ENCODE measurements around the gene LOXL1.
"Not testable (repeated sequence)": the region's sequence is repeated elsewhere in the genome, so short reads cannot be mapped to it uniquely, and the experiment has no call there.

The LOXL1 gene

GRCh38 chr15:73969151-73969759, 43.0 kb downstream of the LOXL1 start:
- Histone ChIP-seq H3K4me3 (ENCODE audit: low read depth in 1 of 5, low read length in 5 of 5) (no peak overlapping the region), H3K36me3 (ENCODE audit: control insufficient read depth in 5 of 5, insufficient read depth in 5 of 5, low read length in 5 of 5) (no peaks in the 10 kb centered on the region), H3K4me1 (ENCODE audit: control insufficient read depth in 5 of 5, insufficient read depth in 5 of 5, low read length in 5 of 5) (peaks cover 0 to 19% (median 15%) of the 10 kb centered on the region in 5 donors), H3K27ac (ENCODE audit: low read depth, low read length) (no peak overlapping the region), H3K9me3 (ENCODE audit: control insufficient read depth in 5 of 5, low read length in 5 of 5) (no peaks in the 10 kb centered on the region), H3K9ac (ENCODE audit: low read length in 5 of 5) (no peak overlapping the region), H3K27me3 (ENCODE audit: control insufficient read depth in 5 of 5, insufficient read depth in 4 of 5, low read length in 5 of 5) (peaks cover 0 to 5% (median 0%) of the 10 kb centered on the region in 5 donors)

DNA sequence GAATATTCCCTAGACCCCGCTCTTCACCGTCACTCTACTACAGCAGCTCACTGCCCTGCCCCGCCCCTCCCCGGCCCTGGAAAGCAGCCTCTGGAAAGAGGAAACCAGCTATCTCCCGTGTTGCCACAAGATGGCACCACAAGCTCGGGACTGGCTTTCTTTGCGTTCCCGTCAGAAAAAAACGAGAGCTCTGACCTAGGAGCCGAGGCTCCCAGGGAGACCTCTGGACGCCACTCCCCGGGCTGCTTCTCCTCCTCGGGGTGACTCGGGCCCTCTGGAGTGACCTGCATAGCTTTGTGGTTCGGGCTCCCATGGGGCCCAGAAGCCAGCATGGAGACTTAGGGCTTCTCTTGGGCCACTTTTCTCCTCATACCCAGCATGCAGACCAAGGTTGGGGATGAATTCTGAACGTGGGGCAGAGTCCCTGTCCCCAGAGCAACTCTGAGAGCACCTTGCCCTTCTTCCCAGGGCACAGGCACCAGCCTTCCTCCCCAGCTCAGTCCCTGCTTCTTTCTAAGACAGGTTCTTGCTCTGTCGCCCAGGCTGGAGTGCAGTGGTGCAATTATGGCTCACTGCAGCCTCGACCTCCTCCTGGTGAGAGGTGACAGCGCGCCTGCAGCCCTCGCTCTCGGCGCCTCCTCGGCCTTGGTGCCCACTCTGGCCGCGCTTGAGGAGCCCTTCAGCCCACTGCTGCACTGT, 46.9 kb downstream of the LOXL1 start:
- peak overlapping the region; percentile 44 to 63 (median 49) for H3K4me3 ChIP-seq (ENCODE audit: low read depth in 1 of 5, low read length in 5 of 5)
- no peaks in the 10 kb centered on the region for H3K36me3 ChIP-seq (ENCODE audit: control insufficient read depth in 5 of 5, insufficient read depth in 5 of 5, low read length in 5 of 5)
- H3K9ac ChIP-seq (ENCODE audit: low read length in 5 of 5): peak overlapping the region in 3 of 5 donors; percentile 19 to 53 (median 53)
- no peaks in the 10 kb centered on the region for H3K9me3 ChIP-seq (ENCODE audit: control insufficient read depth in 5 of 5, low read length in 5 of 5)
- H3K27me3 ChIP-seq (ENCODE audit: control insufficient read depth in 5 of 5, insufficient read depth in 4 of 5, low read length in 5 of 5): peaks cover 0 to 5% (median 0%) of the 10 kb centered on the region in 5 donors
- H3K27ac ChIP-seq (ENCODE audit: low read depth, low read length): no peak overlapping the region
- peaks cover 0 to 10% (median 9%) of the 10 kb centered on the region in 5 donors for H3K4me1 ChIP-seq (ENCODE audit: control insufficient read depth in 5 of 5, insufficient read depth in 5 of 5, low read length in 5 of 5)

- not testable (repeated sequence) for H3K4me1 ChIP-seq (ENCODE audit: control insufficient read depth in 5 of 5, insufficient read depth in 5 of 5, low read length in 5 of 5); H3K9me3 ChIP-seq (ENCODE audit: control insufficient read depth in 5 of 5, low read length in 5 of 5); H3K9ac ChIP-seq (ENCODE audit: low read length in 5 of 5); H3K36me3 ChIP-seq (ENCODE audit: control insufficient read depth in 5 of 5, insufficient read depth in 5 of 5, low read length in 5 of 5); H3K27ac ChIP-seq (ENCODE audit: low read depth, low read length); H3K27me3 ChIP-seq (ENCODE audit: control insufficient read depth in 5 of 5, insufficient read depth in 4 of 5, low read length in 5 of 5)
- H3K4me3 ChIP-seq (ENCODE audit: low read depth in 1 of 5, low read length in 5 of 5): peak overlapping the region in 1 of 5 donors; percentile 53
Observed at GRCh38 chr15:73973683-73974200, 47.5 kb downstream of the LOXL1 start.

- not testable (repeated sequence) for H3K9me3 ChIP-seq (ENCODE audit: control insufficient read depth in 5 of 5, low read length in 5 of 5); H3K36me3 ChIP-seq (ENCODE audit: control insufficient read depth in 5 of 5, insufficient read depth in 5 of 5, low read length in 5 of 5); H3K27ac ChIP-seq (ENCODE audit: low read depth, low read length); H3K4me3 ChIP-seq (ENCODE audit: low read depth in 1 of 5, low read length in 5 of 5); H3K9ac ChIP-seq (ENCODE audit: low read length in 5 of 5); H3K27me3 ChIP-seq (ENCODE audit: control insufficient read depth in 5 of 5, insufficient read depth in 4 of 5, low read length in 5 of 5); H3K4me1 ChIP-seq (ENCODE audit: control insufficient read depth in 5 of 5, insufficient read depth in 5 of 5, low read length in 5 of 5)
Observed at GRCh38 chr15:73975440-73976125, 49.3 kb downstream of the LOXL1 start.

DNA sequence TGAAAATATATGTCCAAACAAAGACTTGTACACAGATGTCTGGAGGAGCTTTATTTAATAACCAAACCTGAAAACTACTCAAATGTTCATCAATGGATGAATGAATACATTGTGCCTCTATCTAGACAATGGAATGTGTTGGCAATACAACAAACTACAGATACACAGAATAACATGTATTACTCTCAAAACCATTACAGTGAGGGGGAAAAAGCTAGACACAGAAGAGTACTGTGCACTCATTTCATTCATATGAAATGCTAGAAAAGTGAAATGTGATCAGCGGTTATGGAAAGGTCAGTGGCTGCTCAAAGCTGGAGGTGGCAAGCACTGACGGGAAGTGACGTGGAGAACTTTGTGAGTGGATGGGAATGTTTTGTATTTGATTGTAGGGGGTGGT, 52.6 kb downstream of the LOXL1 start:
- Histone ChIP-seq H3K36me3 (ENCODE audit: control insufficient read depth in 5 of 5, insufficient read depth in 5 of 5, low read length in 5 of 5) (no peaks in the 10 kb centered on the region), H3K9me3 (ENCODE audit: control insufficient read depth in 5 of 5, low read length in 5 of 5) (no peaks in the 10 kb centered on the region), H3K27ac (ENCODE audit: low read depth, low read length) (no peak overlapping the region), H3K4me1 (ENCODE audit: control insufficient read depth in 5 of 5, insufficient read depth in 5 of 5, low read length in 5 of 5) (peaks cover 16 to 28% (median 26%) of the 10 kb centered on the region in 5 donors), H3K27me3 (ENCODE audit: control insufficient read depth in 5 of 5, insufficient read depth in 4 of 5, low read length in 5 of 5) (peaks cover 0 to 5% (median 0%) of the 10 kb centered on the region in 5 donors), H3K9ac (ENCODE audit: low read length in 5 of 5) (no peak overlapping the region), H3K4me3 (ENCODE audit: low read depth in 1 of 5, low read length in 5 of 5) (no peak overlapping the region)

DNA sequence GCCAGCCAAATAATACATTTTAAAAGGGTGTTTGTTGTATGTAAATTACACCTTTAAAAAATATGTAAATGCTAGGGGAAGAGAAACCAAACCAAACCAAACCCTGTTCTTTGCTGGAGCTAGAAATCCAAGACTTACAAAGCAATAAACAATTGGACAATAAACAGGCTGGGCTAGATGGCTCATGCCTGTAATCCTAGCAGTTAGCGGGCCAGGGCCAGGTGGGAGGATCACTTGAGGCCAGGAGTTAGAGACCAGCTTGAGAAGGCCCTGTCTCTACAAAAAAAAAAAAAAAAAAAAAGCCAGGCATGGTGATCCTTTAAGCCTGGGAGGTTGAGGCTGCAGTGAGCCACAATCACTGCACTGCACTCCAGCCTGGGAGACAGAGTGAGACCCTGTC, 53.4 kb downstream of the LOXL1 start:
- Histone ChIP-seq H3K4me1 (ENCODE audit: control insufficient read depth in 5 of 5, insufficient read depth in 5 of 5, low read length in 5 of 5) (peaks cover 21 to 35% (median 34%) of the 10 kb centered on the region in 5 donors), H3K27me3 (ENCODE audit: control insufficient read depth in 5 of 5, insufficient read depth in 4 of 5, low read length in 5 of 5) (peaks cover 0 to 3% (median 0%) of the 10 kb centered on the region in 5 donors), H3K36me3 (ENCODE audit: control insufficient read depth in 5 of 5, insufficient read depth in 5 of 5, low read length in 5 of 5) (peaks cover 0 to 4% (median 0%) of the 10 kb centered on the region in 5 donors), H3K9ac (ENCODE audit: low read length in 5 of 5) (no peak overlapping the region), H3K9me3 (ENCODE audit: control insufficient read depth in 5 of 5, low read length in 5 of 5) (no peaks in the 10 kb centered on the region), H3K27ac (ENCODE audit: low read depth, low read length) (no peak overlapping the region), H3K4me3 (ENCODE audit: low read depth in 1 of 5, low read length in 5 of 5) (no peak overlapping the region)

GRCh38 chr15:73981761-73982221, 55.5 kb downstream of the LOXL1 start:
- H3K9me3 ChIP-seq (ENCODE audit: control insufficient read depth in 5 of 5, low read length in 5 of 5): no peaks in the 10 kb centered on the region
- H3K27ac ChIP-seq (ENCODE audit: low read depth, low read length): peak overlapping the region; percentile 91
- no peaks in the 10 kb centered on the region for H3K27me3 ChIP-seq (ENCODE audit: control insufficient read depth in 5 of 5, insufficient read depth in 4 of 5, low read length in 5 of 5)
- peak overlapping the region; percentile 1 to 64 (median 30) for H3K4me3 ChIP-seq (ENCODE audit: low read depth in 1 of 5, low read length in 5 of 5)
- H3K9ac ChIP-seq (ENCODE audit: low read length in 5 of 5): peak overlapping the region; percentile 79 to 95 (median 88)
- H3K4me1 ChIP-seq (ENCODE audit: control insufficient read depth in 5 of 5, insufficient read depth in 5 of 5, low read length in 5 of 5): peaks cover 26 to 57% (median 49%) of the 10 kb centered on the region in 5 donors
- peaks cover 0 to 10% (median 1%) of the 10 kb centered on the region in 5 donors for H3K36me3 ChIP-seq (ENCODE audit: control insufficient read depth in 5 of 5, insufficient read depth in 5 of 5, low read length in 5 of 5)

DNA sequence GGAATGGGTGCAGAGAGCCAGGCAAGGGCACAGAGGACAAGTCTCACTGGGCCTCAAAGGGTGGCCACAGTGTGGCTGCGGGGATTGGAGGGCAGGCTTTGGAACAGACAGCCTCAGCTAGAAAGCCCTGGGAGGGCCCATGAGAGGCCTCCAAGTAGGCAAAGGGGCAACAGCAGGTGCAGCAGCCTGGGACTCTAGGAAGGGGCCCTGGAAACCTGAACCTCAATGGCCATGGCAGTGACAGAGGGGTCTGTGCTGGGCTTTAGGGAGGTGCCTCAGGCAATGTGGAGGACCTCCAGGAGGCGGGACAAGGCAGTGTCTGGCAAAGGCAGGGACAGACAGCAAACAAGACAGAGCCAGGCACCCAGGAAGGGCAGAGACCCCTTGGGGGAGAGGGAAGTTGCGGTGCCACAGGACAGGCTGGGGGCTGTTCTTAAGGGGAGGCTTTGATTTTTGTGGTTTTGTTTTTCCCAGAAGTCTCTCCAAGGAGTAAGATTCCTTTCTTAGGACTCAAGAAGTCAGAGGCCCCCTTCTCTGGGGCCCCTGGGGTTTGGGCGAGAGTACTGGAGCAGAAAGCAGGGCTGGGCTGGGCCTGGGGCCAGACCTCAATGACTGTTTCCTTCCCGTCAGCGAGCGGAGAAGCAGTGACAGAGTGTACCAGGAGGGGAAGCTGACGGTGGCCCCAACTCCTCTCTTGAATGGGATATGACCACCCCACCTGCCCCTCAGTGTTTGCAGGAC, 56.1 kb downstream of the LOXL1 start:
- peaks cover 0 to 13% (median 5%) of the 10 kb centered on the region in 5 donors for H3K36me3 ChIP-seq (ENCODE audit: control insufficient read depth in 5 of 5, insufficient read depth in 5 of 5, low read length in 5 of 5)
- H3K4me3 ChIP-seq (ENCODE audit: low read depth in 1 of 5, low read length in 5 of 5): peak overlapping the region; percentile 1 to 64 (median 30)
- no peaks in the 10 kb centered on the region for H3K27me3 ChIP-seq (ENCODE audit: control insufficient read depth in 5 of 5, insufficient read depth in 4 of 5, low read length in 5 of 5)
- no peaks in the 10 kb centered on the region for H3K9me3 ChIP-seq (ENCODE audit: control insufficient read depth in 5 of 5, low read length in 5 of 5)
- peaks cover 31 to 63% (median 55%) of the 10 kb centered on the region in 5 donors for H3K4me1 ChIP-seq (ENCODE audit: control insufficient read depth in 5 of 5, insufficient read depth in 5 of 5, low read length in 5 of 5)
- peak overlapping the region; percentile 91 for H3K27ac ChIP-seq (ENCODE audit: low read depth, low read length)
- H3K9ac ChIP-seq (ENCODE audit: low read length in 5 of 5): peak overlapping the region; percentile 79 to 95 (median 88)

GRCh38 chr15:73983211-73983727, 57.0 kb downstream of the LOXL1 start:
- Histone ChIP-seq H3K9ac (ENCODE audit: low read length in 5 of 5) (peak overlapping the region in 4 of 5 donors; percentile 49 to 89 (median 84)), H3K9me3 (ENCODE audit: control insufficient read depth in 5 of 5, low read length in 5 of 5) (no peaks in the 10 kb centered on the region), H3K36me3 (ENCODE audit: control insufficient read depth in 5 of 5, insufficient read depth in 5 of 5, low read length in 5 of 5) (peaks cover 0 to 13% (median 5%) of the 10 kb centered on the region in 5 donors), H3K27ac (ENCODE audit: low read depth, low read length) (peak overlapping the region; percentile 91), H3K4me3 (ENCODE audit: low read depth in 1 of 5, low read length in 5 of 5) (peak overlapping the region in 1 of 5 donors; percentile 38), H3K27me3 (ENCODE audit: control insufficient read depth in 5 of 5, insufficient read depth in 4 of 5, low read length in 5 of 5) (no peaks in the 10 kb centered on the region), H3K4me1 (ENCODE audit: control insufficient read depth in 5 of 5, insufficient read depth in 5 of 5, low read length in 5 of 5) (peaks cover 31 to 71% (median 64%) of the 10 kb centered on the region in 5 donors)

Data from subcutaneous abdominal adipose tissue (tissue), 5 donors.